ENCODE data around the gene RNF157.
"Not testable (repeated sequence)": the region's sequence is repeated elsewhere in the genome, so short reads cannot be mapped to it uniquely, and the experiment has no call there.

RNF157 gene

DNA sequence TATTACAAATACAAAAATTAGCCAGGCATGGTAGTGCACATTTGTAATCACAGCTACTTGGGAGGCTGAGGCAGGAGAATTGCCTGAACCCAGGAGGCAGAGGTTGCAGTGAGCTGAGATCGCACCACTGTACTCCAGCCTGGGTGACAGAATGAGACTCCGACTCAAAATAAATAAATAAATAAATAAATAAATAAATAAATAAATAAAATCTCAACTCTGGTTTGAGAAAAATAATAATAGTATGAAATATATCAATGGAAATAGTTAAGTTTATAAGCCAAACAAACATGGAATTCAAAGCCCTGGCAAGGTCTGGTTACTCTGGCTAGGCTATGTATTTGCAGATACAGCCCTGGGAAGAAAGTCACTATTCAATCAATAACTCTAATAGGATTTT is 53.5 kb downstream of the RNF157 start:
- not testable (repeated sequence) for DNase-seq

- DNase-seq: no peak
These were observed 56.0 kb downstream of the RNF157 start for GRCh38 chr17:76184290-76184689.

- DNase-seq: peak; percentile 87
These were observed 58.1 kb downstream of the RNF157 start for GRCh38 chr17:76182016-76182764.

DNA sequence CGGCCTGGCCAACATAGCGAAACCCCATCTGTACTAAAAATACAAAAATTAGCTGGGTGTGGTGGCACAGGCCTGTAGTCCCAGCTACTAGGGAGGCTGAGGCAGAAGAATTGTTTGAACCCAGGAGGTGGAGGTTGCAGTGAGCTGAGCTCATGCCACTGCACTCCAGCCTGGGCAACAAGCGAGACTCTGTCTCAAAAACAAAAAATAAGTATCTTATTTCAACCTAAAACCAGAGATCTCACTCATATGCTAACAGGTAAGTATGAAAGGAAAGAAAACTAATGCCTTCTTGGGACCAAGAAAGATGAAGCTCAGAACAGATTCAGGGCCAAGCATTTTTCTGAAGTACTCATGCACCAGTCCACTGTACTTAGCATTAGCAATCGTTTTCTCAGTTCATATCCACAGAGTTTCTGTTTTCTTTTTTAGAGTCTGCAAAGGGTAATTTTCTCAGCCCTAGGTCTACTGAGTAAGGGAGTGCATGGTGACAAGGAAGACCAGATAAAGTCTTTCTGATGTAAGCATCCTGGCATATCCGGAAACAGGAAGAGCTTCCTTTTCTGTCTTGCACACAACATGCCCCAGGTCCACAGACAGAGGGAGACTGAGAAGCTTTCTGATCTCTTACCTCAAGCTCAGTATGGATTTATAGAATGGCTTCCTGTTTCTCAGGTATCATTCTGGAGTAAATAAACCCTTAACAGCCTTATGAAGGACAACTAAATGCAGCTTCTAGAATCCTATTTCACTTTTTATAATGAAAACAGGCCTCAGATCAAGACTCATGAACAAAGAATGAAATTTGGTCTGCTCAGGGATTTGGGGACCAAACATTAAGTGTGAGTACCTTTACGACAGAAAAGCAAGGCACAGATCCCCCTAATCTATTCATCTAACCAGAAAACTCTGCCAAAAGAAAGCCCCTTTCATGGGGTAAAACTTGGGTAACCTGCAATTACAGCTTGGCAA is 60.5 kb downstream of the RNF157 start:
- DNase-seq: peak; percentile 16

DNA sequence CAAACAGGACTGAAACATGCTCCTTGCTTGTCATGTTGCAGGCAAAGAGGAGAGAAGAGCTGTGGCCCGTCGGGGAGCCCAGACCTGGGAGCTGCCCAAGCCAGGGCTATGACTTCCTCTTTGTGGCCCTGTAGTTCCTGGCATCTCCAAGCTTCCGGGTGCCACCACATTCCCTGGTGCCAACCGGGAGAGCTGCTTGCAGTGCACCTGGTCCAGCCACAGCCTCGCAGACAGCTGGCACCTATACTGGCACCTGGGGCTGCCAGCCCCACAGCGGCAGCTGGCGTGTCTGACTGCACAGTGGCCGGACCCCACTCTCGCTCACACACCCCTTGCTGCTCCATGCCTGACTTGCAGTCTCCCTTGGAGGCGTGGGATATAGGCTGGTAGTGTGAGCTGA is 62.2 kb downstream of the RNF157 start:
- no peak for DNase-seq

DNA sequence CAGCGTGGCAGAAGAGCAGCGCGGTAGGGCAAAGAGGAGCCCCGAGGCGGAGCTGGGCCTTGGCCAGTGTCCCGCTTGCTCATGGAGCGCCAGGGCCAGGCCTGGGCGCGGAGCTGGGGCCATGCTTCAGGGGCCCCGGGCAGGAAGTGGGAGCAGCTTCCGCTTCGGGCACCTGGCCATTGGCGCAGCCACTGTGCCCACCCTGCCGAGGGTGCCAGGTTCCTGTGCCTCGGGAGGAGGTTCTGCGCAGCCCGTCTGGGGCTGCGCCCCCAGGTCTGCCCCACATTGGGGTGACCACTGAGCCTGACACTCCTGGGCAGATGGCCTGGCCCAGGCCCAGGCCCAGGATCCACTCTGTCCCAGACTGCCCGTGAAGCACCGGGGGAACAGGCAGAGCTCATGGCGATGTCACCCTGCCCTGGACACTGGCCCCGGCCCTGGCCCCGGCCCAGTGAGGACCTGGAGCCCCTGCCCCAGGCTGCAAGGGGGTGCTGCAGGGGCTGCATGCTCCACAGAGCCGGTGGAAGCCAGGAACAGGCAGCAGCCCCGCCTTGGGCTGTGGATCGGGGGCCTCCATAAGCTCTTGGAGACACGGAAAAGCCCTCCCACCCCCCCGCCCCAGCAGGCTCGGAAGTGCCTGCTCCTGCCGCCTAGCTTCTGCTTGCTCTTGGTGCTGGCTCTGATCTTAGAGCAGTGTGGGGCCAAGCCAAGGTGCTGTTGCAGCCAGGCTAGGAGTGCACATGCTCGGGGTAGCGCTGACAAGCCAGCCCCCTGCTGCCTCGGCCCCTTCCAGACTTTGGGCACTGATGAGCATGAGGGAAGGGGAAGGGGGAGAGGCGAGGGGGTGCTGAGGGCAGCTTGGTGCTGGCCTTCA is 63.4 kb downstream of the RNF157 start:
- DNase-seq: no peak

- no peak for DNase-seq
These were observed 66.3 kb downstream of the RNF157 start for GRCh38 chr17:76174037-76174436.

DNA sequence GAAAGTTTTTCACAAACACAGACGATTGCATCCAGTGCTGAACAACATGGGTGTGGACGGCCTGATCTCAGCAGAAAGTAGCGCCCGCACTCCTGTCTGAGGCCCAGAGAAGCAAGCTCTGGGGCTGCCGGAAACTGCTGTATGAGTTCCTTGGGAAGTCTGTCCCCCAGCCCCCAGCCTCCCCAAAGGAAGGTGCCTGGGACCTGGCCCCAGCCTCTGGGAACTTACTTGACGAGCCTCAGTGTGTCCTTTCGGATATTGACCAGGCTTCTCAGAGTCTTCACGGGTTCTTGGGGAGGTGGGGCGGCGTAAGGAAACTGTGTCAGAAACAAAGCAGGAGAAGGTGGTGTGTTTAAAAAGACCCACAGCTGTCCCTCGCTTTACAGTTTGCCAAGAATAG is 66.8 kb downstream of the RNF157 start:
- no peak for DNase-seq

DNA sequence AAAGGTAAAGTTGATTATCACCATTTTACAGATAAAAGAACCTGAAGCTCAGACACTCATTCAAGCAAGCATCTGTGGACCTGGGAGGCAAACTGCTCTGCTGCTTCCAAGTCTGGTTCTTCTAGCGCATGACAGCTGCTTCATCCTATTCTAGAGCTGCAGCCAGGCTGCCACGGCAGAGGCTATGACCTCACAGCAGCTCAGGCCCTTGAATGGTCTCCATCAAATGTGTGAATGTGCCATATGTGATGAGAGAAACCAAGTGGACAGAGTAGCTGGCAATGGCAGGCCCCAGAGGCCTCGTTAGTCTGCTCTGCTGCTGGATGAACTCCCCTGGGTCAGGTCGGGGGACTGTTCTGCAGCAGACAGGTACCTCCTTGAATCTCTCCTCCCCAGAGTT is 68.6 kb downstream of the RNF157 start:
- no peak for DNase-seq

DNA sequence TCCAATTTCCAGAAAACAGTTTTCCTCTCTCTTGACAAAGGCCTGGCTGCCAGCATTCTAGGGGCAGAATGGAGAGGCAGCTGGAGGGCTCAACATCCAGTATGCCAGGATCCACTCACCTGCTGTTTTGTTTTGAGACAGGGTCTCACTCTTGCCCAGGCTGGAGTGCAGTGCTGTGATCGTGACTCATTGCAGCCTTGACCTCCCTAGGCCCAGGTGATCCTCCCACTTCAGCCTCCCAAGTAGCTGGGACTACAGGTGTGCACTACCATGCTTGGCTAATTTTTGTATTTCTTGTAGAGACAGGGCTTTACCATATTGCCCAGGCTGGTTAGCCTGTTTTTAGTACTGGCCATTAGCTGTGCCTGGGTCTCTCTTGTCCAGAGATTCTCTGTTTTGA is 70.2 kb downstream of the RNF157 start:
- no peak for DNase-seq

- DNase-seq: no peak
These were observed 73.4 kb downstream of the RNF157 start for GRCh38 chr17:76166906-76167305.

- DNase-seq: no peak
These were observed 74.1 kb downstream of the RNF157 start for GRCh38 chr17:76166168-76166567.

DNA sequence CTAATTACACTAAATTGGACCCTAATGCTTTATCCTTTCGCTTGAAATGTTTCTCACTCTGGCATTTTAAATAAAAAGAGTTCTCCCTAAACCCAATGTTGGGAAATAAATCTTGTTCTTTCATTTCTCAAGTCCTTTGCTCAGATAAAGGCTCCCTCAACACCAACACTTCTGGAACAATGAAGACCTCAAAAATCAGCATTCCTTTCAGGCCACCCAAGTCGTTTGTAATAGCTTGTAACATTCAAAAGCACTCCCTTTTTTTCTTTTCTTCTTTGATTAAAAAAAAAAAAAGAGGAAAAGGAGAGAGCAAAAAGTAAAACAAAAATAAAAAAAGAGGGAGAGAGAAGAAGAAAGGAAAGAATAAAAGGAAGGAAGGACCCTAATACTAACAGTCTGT is 76.0 kb downstream of the RNF157 start:
- DNase-seq: no peak

GRCh38 chr17:76163919-76164318 is 76.4 kb downstream of the RNF157 start:
- DNase-seq: no peak

DNA sequence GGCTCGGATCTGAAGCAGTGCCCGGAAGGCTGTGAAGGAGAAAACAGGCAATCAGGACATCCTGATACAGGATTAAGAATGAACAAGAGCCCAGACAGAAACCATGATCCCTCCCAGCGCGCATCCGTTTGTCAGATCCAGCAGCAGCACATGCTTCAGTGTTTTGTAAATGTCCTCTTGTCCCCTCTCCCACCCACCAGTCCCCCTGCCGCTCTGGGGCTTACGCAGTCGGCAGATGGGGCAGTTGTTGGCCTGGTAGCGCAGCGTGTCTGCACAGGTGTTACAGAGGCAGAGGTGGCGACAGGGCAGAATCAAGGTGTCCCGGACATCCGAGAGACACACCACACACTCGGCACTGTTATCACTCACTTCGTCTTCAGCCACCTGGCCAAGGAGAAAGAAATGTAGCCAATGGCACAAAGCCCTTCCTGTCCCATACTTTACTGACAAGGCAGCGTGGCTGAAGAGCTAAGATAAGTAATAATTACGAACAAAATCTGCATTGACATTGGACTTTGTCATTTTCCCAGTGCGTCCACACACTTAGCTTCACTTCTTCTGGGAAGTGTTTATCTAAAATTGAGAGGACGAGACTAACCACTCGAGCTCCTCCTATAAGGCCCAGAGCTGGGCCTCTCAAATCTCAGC is 78.5 kb downstream of the RNF157 start:
- DNase-seq: no peak

- no peak for DNase-seq
These were observed 79.3 kb downstream of the RNF157 start for GRCh38 chr17:76160896-76161528.

DNA sequence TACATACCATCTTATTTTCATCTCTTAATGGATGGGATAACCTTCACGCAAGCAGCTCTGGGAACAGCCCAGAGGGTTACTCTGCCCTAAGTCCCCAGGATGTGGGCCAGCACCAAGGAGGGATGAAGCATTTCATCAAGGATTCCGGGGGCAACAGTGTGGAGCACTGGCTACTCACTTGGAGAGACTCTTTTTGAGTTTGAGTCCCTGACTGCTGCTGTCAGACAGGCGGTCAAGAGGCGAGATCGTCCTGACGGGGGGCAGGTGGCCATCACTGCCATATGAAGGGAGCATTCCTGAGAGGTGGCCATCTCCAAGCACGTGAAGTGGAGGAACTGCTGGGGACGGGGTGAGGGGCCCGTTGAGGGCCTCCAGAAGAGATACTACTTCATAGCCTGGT is 81.1 kb downstream of the RNF157 start:
- no peak for DNase-seq

DNA sequence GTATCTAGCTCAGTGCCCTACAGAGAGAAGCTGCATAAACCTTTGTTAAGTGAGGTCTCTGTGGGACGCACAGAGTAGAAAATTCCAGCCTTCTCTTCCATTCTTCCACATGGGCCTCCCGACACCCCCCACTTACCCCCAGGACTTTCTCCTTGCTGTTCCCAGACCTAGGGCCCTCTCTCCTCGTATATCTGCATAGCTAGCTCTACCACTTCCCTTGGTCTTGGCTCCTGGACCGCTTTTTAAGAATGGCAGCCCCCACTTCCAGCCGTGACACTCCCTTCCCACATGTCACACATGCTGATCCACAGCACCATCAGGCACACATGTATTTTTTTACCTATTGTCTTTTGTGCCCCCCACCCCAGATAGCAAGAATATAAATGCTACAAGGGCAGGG is 82.5 kb downstream of the RNF157 start:
- DNase-seq: no peak

GRCh38 chr17:76156662-76156991 is 83.7 kb downstream of the RNF157 start:
- no peak for DNase-seq

- no peak for DNase-seq
These were observed 84.2 kb downstream of the RNF157 start for GRCh38 chr17:76155988-76156661.
